ENCODE results near the gene TFCP2L1.

- no peak for TF ChIP-seq CTCF (IDR thresholded peaks at IDR 0.05)
- TF ChIP-seq POLR2AphosphoS5 (IDR thresholded peaks at IDR 0.05): no peak
These were observed 37.0 kb downstream of the TFCP2L1 start for GRCh38 chr2:121247971-121248370.
